ENCODE data around the gene KIF13A.

The KIF13A gene

DNA sequence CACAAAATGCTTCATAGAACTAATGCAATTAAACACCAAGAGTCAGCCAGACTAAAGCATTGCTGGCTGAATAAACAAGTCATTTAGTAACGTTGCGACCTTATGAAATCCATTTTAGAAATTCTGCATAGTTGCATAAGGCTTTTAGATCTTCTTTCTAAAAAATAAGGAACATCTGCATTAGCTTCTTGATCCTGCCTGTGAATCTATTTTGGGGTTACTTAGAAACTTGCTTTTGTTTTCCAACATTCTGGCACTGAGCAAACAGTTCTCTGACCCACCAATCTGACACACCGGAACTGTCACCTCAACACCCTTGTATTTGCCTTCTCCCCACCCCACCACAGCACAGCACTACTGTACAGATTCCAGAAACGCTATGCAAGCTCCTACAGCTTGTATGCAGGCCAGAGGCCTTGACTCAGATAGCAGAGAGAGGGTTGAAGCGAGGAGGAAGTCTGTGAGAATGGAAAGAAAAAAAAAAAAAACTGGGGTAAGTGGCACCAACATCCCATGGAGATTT lies 55.0 kb downstream of the KIF13A start:
- peak overlapping the region; percentile 18 for H3K4me3 ChIP-seq (ENCODE audit: low read length)
- peak; percentile 98 for DNase-seq (ENCODE audit: low read depth)
- TF ChIP-seq, protein P1, sequence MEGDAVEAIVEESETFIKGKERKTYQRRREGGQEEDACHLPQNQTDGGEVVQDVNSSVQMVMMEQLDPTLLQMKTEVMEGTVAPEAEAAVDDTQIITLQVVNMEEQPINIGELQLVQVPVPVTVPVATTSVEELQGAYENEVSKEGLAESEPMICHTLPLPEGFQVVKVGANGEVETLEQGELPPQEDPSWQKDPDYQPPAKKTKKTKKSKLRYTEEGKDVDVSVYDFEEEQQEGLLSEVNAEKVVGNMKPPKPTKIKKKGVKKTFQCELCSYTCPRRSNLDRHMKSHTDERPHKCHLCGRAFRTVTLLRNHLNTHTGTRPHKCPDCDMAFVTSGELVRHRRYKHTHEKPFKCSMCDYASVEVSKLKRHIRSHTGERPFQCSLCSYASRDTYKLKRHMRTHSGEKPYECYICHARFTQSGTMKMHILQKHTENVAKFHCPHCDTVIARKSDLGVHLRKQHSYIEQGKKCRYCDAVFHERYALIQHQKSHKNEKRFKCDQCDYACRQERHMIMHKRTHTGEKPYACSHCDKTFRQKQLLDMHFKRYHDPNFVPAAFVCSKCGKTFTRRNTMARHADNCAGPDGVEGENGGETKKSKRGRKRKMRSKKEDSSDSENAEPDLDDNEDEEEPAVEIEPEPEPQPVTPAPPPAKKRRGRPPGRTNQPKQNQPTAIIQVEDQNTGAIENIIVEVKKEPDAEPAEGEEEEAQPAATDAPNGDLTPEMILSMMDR (conservative IDR thresholded peaks at IDR 0.05; ENCODE audit: low read length) = no peak

DNA sequence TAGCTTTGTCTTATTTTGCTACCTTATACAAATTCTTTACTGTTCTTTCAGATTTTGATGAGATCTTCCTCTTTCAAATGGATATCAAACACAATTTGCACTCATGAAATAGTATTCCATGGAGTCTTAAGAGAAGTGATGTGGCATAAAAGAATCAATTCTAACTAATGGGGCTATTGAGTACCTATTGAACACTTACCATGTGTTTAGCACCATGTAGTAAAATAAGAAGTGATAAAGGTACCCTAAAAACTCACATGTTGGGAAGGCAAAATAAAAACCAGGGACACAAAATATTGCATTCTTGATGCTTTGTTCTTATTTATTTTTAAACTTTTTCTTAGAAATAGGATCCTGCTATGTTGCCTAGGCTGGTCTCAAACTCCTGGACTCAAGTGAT lies 56.2 kb downstream of the KIF13A start:
- TF ChIP-seq, protein P1 (conservative IDR thresholded peaks at IDR 0.05; ENCODE audit: low read length) = no peak
- DNase-seq (ENCODE audit: low read depth) = no peak

DNA sequence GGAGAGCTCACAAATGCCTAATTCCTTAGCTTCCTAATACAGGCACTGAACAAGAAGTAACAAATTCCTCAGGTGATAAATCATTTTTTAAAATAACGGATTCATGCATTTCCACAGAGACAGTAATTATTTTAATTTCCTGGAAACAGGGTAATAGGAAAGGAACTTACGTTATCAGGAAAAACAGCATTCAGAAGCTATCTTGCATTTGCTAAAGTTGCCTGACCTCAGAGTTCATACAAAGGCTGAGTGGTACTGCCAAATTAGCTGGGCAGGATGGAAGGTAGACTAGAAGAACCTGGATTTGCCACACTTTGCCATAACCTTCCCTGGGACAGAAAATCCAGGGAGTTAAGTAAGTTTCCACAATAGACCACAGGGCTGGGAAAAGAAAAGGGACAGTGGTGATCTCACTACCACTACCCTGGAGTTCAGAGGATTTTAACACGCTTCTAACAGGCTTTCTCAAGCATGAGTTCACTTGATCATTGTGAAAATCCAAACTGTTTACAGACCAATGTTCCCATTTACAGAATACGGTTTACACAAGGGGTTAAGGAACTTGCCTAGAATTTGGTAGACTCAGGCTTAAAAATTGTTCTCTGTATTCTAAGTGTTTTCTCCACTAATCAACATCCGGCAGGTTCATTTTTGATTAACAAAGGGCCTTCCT lies 57.0 kb downstream of the KIF13A start:
- TF ChIP-seq, protein P1 (conservative IDR thresholded peaks at IDR 0.05; ENCODE audit: low read length) = no peak
- no peak overlapping the region for H3K4me3 ChIP-seq (ENCODE audit: low read length)

More for the DNA sequence above, 56.2 kb downstream of the KIF13A start:
- H3K4me3 ChIP-seq (ENCODE audit: low read length) = no peak overlapping the region

DNA sequence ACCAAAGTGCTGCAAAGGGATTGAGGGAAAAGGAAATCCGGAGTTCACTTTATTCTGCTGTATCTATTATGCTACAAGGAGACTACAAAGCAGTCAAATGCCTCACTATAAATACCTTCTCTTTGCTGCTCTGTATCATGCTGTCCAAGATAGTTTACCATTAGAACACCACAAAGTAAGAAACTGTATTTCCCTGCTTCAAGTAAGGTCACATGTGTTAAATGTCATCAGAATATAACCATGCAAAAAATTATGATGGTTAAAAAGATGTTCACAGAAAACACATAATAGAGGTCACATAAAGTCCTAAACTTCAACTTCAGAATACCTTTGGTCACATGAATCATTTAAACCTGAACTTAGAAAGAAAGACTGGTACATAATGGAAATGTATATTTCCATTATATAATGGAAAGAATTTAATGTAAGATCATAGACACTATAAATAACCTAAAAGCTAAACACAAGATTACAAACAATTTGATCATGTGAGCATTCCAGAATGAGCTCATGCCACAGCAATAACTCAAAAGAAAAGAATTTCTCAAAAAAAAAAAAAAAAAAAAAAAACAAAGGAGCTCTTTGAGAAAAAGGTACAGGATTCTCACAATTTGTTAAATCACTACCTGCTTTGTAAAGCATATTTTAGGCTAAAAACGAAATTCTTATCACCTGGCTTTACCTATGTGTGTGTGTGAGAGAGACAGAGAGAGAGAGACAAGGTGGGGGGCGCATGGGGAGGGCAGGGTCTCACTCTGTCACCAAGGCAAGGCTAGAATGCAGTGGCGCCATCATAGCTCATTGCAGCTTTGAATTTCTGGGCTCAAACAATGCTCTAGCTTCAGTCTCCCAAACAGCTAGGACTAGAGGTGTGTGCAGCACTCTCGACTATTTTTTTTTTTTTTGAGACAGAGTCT lies 58.7 kb downstream of the KIF13A start:
- H3K4me3 ChIP-seq (ENCODE audit: low read length) = no peak overlapping the region
- TF ChIP-seq, protein P1 (conservative IDR thresholded peaks at IDR 0.05; ENCODE audit: low read length) = no peak
- DNase-seq (ENCODE audit: low read depth) = peak; percentile 58

More for the DNA sequence above, 57.0 kb downstream of the KIF13A start:
- peak; percentile 27 for DNase-seq (ENCODE audit: low read depth)

DNA sequence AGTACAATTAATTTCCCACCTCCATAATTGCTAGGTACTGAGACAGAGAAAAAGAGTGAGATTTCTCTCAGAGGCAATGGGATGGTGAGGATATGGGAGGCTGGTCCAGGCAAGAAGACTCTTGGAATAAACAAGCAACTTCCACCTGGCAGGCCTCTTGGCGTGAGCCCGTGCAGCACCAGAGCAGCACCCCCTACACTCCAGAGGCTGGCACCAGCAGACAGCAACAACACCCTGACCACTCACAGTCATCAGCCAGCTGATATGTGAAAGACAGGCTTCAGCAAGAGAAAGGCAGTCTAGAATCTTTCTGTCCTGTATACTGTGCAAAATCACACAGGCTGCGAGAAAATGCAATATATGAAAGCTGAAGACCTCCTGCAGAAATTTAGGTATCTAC lies 59.7 kb downstream of the KIF13A start:
- no peak for DNase-seq (ENCODE audit: low read depth)
- H3K4me3 ChIP-seq (ENCODE audit: low read length) = no peak overlapping the region
- TF ChIP-seq, protein P1 (conservative IDR thresholded peaks at IDR 0.05; ENCODE audit: low read length) = no peak

DNA sequence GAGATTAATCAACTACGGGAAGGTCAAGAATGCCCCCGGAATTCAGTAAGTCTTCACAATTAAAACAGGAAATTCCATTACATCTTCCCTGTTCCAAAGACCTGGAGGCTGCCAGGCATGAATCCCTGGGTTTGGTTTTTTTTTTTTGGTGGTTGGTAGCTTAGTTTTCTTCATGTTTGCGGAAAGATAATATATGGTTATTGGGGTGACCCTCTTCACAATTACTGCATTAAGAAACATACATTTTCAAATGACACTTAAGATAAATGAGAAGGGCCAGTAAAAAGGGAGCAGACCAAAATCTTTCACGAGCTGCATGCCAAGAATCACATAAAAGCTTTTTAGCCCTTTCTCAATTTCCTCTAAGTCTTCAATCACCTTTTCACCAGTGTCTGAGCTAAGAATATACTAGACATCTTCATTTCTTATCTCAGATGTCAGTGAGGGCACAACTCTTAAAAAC lies 64.0 kb downstream of the KIF13A start:
- DNase-seq (ENCODE audit: low read depth) = peak; percentile 72
- TF ChIP-seq, protein P1 (conservative IDR thresholded peaks at IDR 0.05; ENCODE audit: low read length) = no peak
- no peak overlapping the region for H3K4me3 ChIP-seq (ENCODE audit: low read length)
